Colonic mucosa (tissue), 4 donors: ENCODE measurements around the gene NAPB. TPM values are rescaled to one million over a fixed set of nuclear protein-coding genes. Genes with fewer than 3 reads are reported as not detected.

Experiments
- DNase-seq: peaks from one replicate; pipeline ENCODE4 v3.0.0-alpha.2; 2020
- H3K27ac ChIP-seq: fragments of 200-600 bp; one replicate; pipeline ENCODE4 v1.8.0; 2021
- H3K27me3 ChIP-seq: fragments of 200-600 bp; one replicate; pipeline ENCODE4 v1.8.0; 2021
- H3K36me3 ChIP-seq: fragments of 200-600 bp; one replicate; pipeline ENCODE4 v1.8.0; 2021
- H3K4me1 ChIP-seq: fragments of 200-600 bp; one replicate; pipeline ENCODE4 v1.8.0; 2021; ENCODE audit warnings: mild to moderate bottlenecking
- H3K4me3 ChIP-seq: fragments of 200-600 bp; one replicate; pipeline ENCODE4 v1.8.0; 2021
- H3K9ac ChIP-seq, 2 donors: one replicate each; pipeline ENCODE4 v1.7.0; 2013; ENCODE audit warnings: control low read depth in 2 of 2, low read depth in 2 of 2, low read length in 2 of 2
- H3K9me3 ChIP-seq: fragments of 200-600 bp; one replicate; pipeline ENCODE4 v1.8.0; 2021
- intact Hi-C: fragments of 100-400 bp; cut with DNase I; formaldehyde crosslinking; loops from one replicate; pipeline ENCODE4 v1.14.1; 2022
- total RNA-seq, 2 donors: library from RNA; stranded (reverse); fragmentation: NEBNext Ultra II Directional in 1 of 2; extraction: Animal tissue kit (Norgen Biotek cat#: 25700) in 1 of 2; gene quantifications; one replicate each; pipeline ENCODE4 v1.2.1, GENCODE V29; 2021
- TF ChIP-seq, protein P1 (sequence below): fragments of 200-600 bp; IDR thresholded peaks from one replicate; pipeline ENCODE4 v1.8.0; 2022; ENCODE audit warnings: antibody characterized with exemption, mild to moderate bottlenecking
- donor health status: healthy.
- donor health status: DM: no; HTN: no; CAD: no.
- donor health status: DM: no; HTN: no; CAD: no.

NAPB gene
- total RNA-seq, 2 donors from 2014 or later, result 7.5 to 8.4 TPM

DNA sequence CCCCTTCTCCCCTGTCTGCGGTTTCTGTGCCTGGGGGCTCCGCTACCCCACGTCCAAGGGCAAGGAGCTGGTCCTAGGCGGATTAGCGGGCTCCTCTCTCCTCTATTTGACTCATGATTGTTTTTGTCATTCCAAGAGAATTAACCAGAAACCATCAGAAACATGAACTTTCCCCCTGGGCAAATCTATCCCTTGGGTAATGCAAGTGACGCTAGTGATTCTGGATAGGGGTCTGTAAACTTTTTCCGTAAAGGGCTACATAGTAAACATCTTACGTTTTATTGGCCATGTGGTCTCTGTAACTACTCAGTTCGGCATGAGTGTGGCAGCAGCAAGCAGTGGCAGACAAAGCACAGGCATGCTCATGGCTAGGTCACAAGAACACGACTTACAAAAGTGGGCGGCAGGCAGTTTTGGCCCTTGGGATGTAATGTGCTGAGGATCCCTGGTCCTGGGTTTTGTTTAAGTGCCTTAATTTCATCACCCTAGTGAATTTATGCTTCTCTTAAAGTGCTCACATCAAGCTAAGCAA, 30.7 kb upstream of the NAPB start:
- no peaks in the 10 kb centered on the region for H3K36me3 ChIP-seq
- TF ChIP-seq, protein P1, sequence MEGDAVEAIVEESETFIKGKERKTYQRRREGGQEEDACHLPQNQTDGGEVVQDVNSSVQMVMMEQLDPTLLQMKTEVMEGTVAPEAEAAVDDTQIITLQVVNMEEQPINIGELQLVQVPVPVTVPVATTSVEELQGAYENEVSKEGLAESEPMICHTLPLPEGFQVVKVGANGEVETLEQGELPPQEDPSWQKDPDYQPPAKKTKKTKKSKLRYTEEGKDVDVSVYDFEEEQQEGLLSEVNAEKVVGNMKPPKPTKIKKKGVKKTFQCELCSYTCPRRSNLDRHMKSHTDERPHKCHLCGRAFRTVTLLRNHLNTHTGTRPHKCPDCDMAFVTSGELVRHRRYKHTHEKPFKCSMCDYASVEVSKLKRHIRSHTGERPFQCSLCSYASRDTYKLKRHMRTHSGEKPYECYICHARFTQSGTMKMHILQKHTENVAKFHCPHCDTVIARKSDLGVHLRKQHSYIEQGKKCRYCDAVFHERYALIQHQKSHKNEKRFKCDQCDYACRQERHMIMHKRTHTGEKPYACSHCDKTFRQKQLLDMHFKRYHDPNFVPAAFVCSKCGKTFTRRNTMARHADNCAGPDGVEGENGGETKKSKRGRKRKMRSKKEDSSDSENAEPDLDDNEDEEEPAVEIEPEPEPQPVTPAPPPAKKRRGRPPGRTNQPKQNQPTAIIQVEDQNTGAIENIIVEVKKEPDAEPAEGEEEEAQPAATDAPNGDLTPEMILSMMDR, result no peak
- no peak for DNase-seq
- intact Hi-C loops, result no loop called here
- no peak overlapping the region for H3K9ac ChIP-seq
- H3K27ac ChIP-seq, result no peak overlapping the region
- no peaks in the 10 kb centered on the region for H3K27me3 ChIP-seq
- H3K9me3 ChIP-seq, result no peaks in the 10 kb centered on the region
- no peak overlapping the region for H3K4me3 ChIP-seq
- no peaks in the 10 kb centered on the region for H3K4me1 ChIP-seq

DNA sequence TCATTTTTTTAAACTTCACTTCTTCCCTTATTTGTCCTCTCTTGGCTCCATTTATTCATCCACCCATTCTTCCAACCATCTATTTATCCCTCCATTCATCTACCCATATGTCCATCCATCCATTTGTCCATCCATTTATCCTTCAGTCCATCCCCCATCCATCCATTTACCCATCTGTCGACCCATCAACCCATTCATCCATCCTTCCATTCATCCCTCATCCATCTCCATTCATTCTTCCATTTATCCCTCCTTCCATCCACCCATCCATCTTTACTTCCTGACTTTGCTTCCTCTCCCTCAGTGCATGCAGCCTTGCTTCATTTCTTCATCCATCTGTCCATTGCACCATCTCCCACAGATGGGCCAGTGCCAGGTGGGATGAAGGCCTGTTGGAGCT, 29.6 kb upstream of the NAPB start:
- TF ChIP-seq, protein P1, result no peak
- no peaks in the 10 kb centered on the region for H3K36me3 ChIP-seq
- no peak overlapping the region for H3K4me3 ChIP-seq
- intact Hi-C loops, result no loop called here
- H3K9me3 ChIP-seq, result no peaks in the 10 kb centered on the region
- H3K27ac ChIP-seq, result no peak overlapping the region
- no peaks in the 10 kb centered on the region for H3K4me1 ChIP-seq
- H3K27me3 ChIP-seq, result no peaks in the 10 kb centered on the region
- no peak overlapping the region for H3K9ac ChIP-seq
- no peak for DNase-seq

DNA sequence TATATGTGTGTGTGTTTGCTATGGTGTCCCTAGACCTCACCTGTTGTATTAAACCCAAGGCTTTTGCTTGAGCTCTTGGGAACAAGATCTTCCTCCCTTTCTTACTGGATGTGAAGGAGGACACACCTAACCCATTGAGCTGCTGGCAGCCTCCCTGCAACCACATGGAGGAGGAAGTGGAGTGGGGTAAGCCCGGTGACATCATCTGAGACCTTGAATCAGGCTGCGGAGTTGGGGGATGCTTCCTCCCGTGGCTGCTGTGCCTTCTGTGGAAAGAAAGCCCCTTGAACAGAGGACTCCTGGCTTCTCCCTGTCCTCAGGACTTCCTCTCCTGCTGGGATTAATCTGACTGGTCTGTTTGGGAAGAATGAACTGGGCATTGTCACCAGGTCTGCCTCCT, 28.1 kb upstream of the NAPB start:
- no peak overlapping the region for H3K9ac ChIP-seq
- no peaks in the 10 kb centered on the region for H3K9me3 ChIP-seq
- no peak overlapping the region for H3K27ac ChIP-seq
- intact Hi-C loops, result loop anchor here (5.0 kb wide), 1 partner anchor 1117 kb away; no protein-coding TSS in a partner anchor
- H3K36me3 ChIP-seq, result no peaks in the 10 kb centered on the region
- H3K27me3 ChIP-seq, result no peaks in the 10 kb centered on the region
- no peaks in the 10 kb centered on the region for H3K4me1 ChIP-seq
- TF ChIP-seq, protein P1, result no peak
- DNase-seq, result no peak
- H3K4me3 ChIP-seq, result no peak overlapping the region

DNA sequence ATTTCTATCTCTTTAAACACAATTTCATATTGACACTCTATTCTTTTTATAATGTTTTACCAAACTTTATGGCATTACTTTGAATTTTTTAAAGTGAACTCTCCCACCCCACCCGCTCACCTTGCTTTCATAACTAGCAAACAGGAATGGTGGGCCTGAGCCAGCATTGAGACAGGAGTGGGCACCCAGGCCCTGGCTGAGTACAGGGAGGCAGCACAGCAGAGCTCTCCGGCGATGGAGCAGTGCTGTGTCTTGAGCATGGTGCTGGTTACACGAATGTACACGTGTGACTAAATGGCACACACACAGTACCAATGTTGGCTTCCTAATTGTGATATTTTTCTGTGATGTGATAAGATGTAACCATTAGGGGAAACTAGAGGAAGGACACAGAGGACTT, 26.9 kb upstream of the NAPB start:
- Histone ChIP-seq H3K27me3 (no peaks in the 10 kb centered on the region), H3K9ac (no peak overlapping the region), H3K9me3 (no peaks in the 10 kb centered on the region), H3K36me3 (no peaks in the 10 kb centered on the region), H3K27ac (no peak overlapping the region), H3K4me3 (no peak overlapping the region), H3K4me1 (no peaks in the 10 kb centered on the region)
- TF ChIP-seq, protein P1, result no peak
- no peak for DNase-seq
- intact Hi-C loops, result loop anchor here (5.0 kb wide), 1 partner anchor 1116 kb away; no protein-coding TSS in a partner anchor

DNA sequence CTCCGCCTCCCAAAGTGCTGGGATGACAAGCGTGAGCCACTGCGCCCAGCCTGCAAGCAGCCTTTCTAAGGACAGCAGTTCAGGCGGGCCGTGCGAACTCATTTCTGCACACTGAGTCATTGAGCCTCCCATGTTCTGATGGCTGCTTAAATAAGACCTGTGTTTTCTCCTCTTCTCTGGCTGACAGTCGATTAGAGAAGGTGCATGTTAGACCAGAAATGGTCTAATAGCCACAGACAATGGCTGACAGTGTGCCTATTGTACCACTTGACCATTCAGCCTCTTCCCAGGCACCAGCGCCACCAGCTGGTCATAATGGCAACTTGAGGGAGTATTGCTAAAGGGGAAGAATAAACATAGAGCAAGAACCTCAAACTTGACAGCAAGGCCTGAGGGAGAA, 25.2 kb upstream of the NAPB start:
- TF ChIP-seq, protein P1, result no peak
- no peak overlapping the region for H3K27ac ChIP-seq

More for the DNA sequence above, 25.2 kb upstream of the NAPB start:
- Histone ChIP-seq H3K9me3 (no peaks in the 10 kb centered on the region), H3K36me3 (no peaks in the 10 kb centered on the region), H3K27me3 (no peaks in the 10 kb centered on the region), H3K9ac (no peak overlapping the region), H3K4me3 (no peak overlapping the region), H3K4me1 (no peaks in the 10 kb centered on the region)
- peak; percentile 48 for DNase-seq
- intact Hi-C loops, result loop anchor here (5.0 kb wide), 1 partner anchor 1114 kb away; no protein-coding TSS in a partner anchor
